SK-N-SH (cell line): ENCODE results near the gene CDK5RAP2. TPM values are rescaled to one million over a fixed set of nuclear protein-coding genes. Genes with fewer than 3 reads are reported as not detected.

Experiments used
- CTCF ChIA-PET: fragments of 300-600, 350-600 bp; formaldehyde crosslinking; extraction: SDS; loops from one replicate; lab custom pipeline; 2021; lab: Yijun Ruan, JAX
- POLR2A ChIA-PET: fragments of 350-600 bp; sonication (Branson Sonifier 250); formaldehyde crosslinking; extraction: SDS; loops from one replicate; lab custom pipeline; 2020; ENCODE audit warnings: antibody characterized with exemption, inconsistent platforms; lab: Yijun Ruan, JAX
- DNase-seq: peaks from one replicate; pipeline ENCODE4 v3.0.0; 2012
- H2AFZ ChIP-seq: fragments of 200-600 bp; sonication (generic); 2 replicates; pipeline ENCODE4 v1.8.1; 2016; ENCODE audit warnings: antibody characterized with exemption, mild to moderate bottlenecking, low read depth
- H3F3A ChIP-seq: fragments of 200-600 bp; sonication (generic); replicated peaks from 2 replicates; pipeline ENCODE3; 2016; ENCODE audit warnings: antibody characterized with exemption, mild to moderate bottlenecking; ENCODE audit not compliant: insufficient read depth
- H3K27ac ChIP-seq, 2 experiments: fragments of 200-500 bp in 1 of 2; fragments of 200-600 bp in 1 of 2; sonication (Bioruptor generic) in 1 of 2; sonication (generic), shearing (Covaris generic) in 1 of 2; 2 replicates each; pipeline versions ENCODE4 v1.5.1 to v1.6.1; 2014 to 2016; ENCODE audit warnings: low read depth in 2 of 2, inconsistent platforms in 1 of 2, low read length in 1 of 2, mild to moderate bottlenecking in 1 of 2, mixed read lengths in 1 of 2
- H3K27me3 ChIP-seq: fragments of 200-600 bp; sonication (generic), shearing (Covaris generic); 2 replicates; pipeline ENCODE4 v1.6.1; 2016; ENCODE audit warnings: mixed run types; ENCODE audit not compliant: insufficient read depth
- H3K36me3 ChIP-seq, 2 experiments: fragments of 200-500 bp in 1 of 2; fragments of 200-600 bp in 1 of 2; sonication (Bioruptor generic) in 1 of 2; sonication (generic) in 1 of 2; replicated peaks in 1 of 2; 2 replicates each; pipeline versions ENCODE3 to v1.5.1; 2014 to 2016; ENCODE audit warnings: low read length in 1 of 2, mild to moderate bottlenecking in 1 of 2; ENCODE audit not compliant: insufficient read depth in 2 of 2, control insufficient read depth in 1 of 2
- H3K4me1 ChIP-seq, 2 experiments: fragments of 200-500 bp in 1 of 2; fragments of 200-600 bp in 1 of 2; sonication (Bioruptor generic) in 1 of 2; sonication (generic), shearing (Covaris generic) in 1 of 2; 2 replicates each; pipeline versions ENCODE4 v1.5.1 to v1.6.1; 2014 to 2016; ENCODE audit warnings: low read depth in 1 of 2, low read length in 1 of 2, mixed run types in 1 of 2; ENCODE audit not compliant: insufficient read depth in 2 of 2, control insufficient read depth in 1 of 2
- H3K4me2 ChIP-seq: fragments of 200-600 bp; sonication (generic), shearing (Covaris generic); 2 replicates; pipeline ENCODE4 v1.6.1; 2017; ENCODE audit warnings: mixed run types
- H3K4me3 ChIP-seq, 2 experiments: fragments of 200-500 bp in 1 of 2; fragments of 200-600 bp in 1 of 2; sonication (Bioruptor generic) in 1 of 2; sonication (generic), shearing (Covaris generic) in 1 of 2; 2 replicates each; pipeline versions ENCODE4 v1.5.1 to v1.8.1; 2014 to 2016; ENCODE audit warnings: low read depth in 2 of 2, inconsistent platforms in 1 of 2, low read length in 1 of 2, mild to moderate bottlenecking in 1 of 2, mixed read lengths in 1 of 2, moderate library complexity in 1 of 2
- H3K79me2 ChIP-seq: fragments of 200-600 bp; sonication (generic); 2 replicates; pipeline ENCODE4 v1.8.1; 2017; ENCODE audit warnings: mild to moderate bottlenecking; ENCODE audit not compliant: insufficient read depth
- H3K9ac ChIP-seq: fragments of 200-600 bp; sonication (generic); 2 replicates; pipeline ENCODE4 v1.6.1; 2017; ENCODE audit warnings: mixed run types
- H3K9me2 ChIP-seq: fragments of 200-600 bp; sonication (generic); 2 replicates; pipeline ENCODE4 v1.6.1; 2017; ENCODE audit warnings: mixed run types
- H3K9me3 ChIP-seq: fragments of 200-600 bp; sonication (generic); 2 replicates; pipeline ENCODE4 v1.6.1; 2017; ENCODE audit warnings: mixed run types, mild to moderate bottlenecking, moderate library complexity
- H4K20me1 ChIP-seq: fragments of 200-600 bp; sonication (generic); 2 replicates; pipeline ENCODE4 v1.6.1; 2017; ENCODE audit warnings: mild to moderate bottlenecking, mixed run types; ENCODE audit not compliant: insufficient read depth
- CHD2 ChIP-seq: fragments of 150-350 bp; IDR thresholded peaks from 2 replicates; pipeline ENCODE4 v1.6.1; 2018; ENCODE audit warnings: low read length; ENCODE audit not compliant: partially characterized antibody
- CTCF ChIP-seq: fragments of 200-600 bp; sonication (generic); IDR thresholded peaks from 2 replicates; pipeline ENCODE4 v1.6.1; 2017; ENCODE audit warnings: antibody characterized with exemption, mild to moderate bottlenecking, moderate library complexity
- EZH2phosphoT487 ChIP-seq: fragments of 200-600 bp; sonication (generic); IDR thresholded peaks from 2 replicates; pipeline ENCODE4 v1.6.1; 2017; ENCODE audit warnings: low read depth, mixed run types, mild to moderate bottlenecking, antibody characterized with exemption, moderate library complexity, borderline replicate concordance
- GABPA ChIP-seq: IDR thresholded peaks from 2 replicates; pipeline ENCODE4 v1.4.0; 2012; ENCODE audit warnings: low read depth, mild to moderate bottlenecking
- MEF2A ChIP-seq: IDR thresholded peaks from 2 replicates; pipeline ENCODE4 v1.4.0; 2012; ENCODE audit warnings: low read depth, borderline replicate concordance
- MXI1 ChIP-seq: IDR thresholded peaks from 2 replicates; pipeline ENCODE4 v1.6.1; 2012; ENCODE audit warnings: mild to moderate bottlenecking, low read depth, low read length, improper control_type of control experiment
- NFIC ChIP-seq: IDR thresholded peaks from 2 replicates; pipeline ENCODE4 v1.4.0; 2012; ENCODE audit warnings: borderline replicate concordance
- NRF1 ChIP-seq: IDR thresholded peaks from 2 replicates; pipeline ENCODE4 v1.6.1; 2012; ENCODE audit warnings: low read depth, mild to moderate bottlenecking, low read length
- POLR2AphosphoS5 ChIP-seq: IDR thresholded peaks from 2 replicates; pipeline ENCODE4 v1.6.1; 2012; ENCODE audit warnings: low read depth, low read length
- RAD21 ChIP-seq: IDR thresholded peaks from 2 replicates; pipeline ENCODE4 v1.6.1; 2012; ENCODE audit warnings: mild to moderate bottlenecking, low read length
- RFX5 ChIP-seq: IDR thresholded peaks from 2 replicates; pipeline ENCODE4 v1.6.1; 2012; ENCODE audit warnings: mild to moderate bottlenecking, improper control_type of control experiment, low read length
- RXRA ChIP-seq: IDR thresholded peaks from 2 replicates; pipeline ENCODE4 v1.4.0; 2012; ENCODE audit warnings: low read depth, mild to moderate bottlenecking, borderline replicate concordance
- WGBS: methylation state at CpG from one replicate; pipeline ENCODE4 v1.1.6; 2017; ENCODE audit warnings: low lambda C conversion rate; 5-methylcytosine and 5-hydroxymethylcytosine counted together
- polyA plus RNA-seq, 3 experiments: library from polyadenylated mRNA; depleted of rRNA; stranded (reverse); fragments of >200 nt; gene quantifications; 2 replicates each; pipeline ENCODE4 v1.2.3, GENCODE V29; 2012
- TF ChIP-seq, protein P1 (sequence below): IDR thresholded peaks from 2 replicates; pipeline ENCODE4 v1.4.0; 2012; ENCODE audit warnings: low read depth, borderline replicate concordance
- TF ChIP-seq, protein P2 (sequence below): IDR thresholded peaks from 2 replicates; pipeline ENCODE4 v1.4.0; 2012; ENCODE audit warnings: low read depth, borderline replicate concordance

The CDK5RAP2 gene
- polyA plus RNA-seq, 1 of the 3 experiments (the other 2 are of a cell fraction): 20.7 TPM

DNA sequence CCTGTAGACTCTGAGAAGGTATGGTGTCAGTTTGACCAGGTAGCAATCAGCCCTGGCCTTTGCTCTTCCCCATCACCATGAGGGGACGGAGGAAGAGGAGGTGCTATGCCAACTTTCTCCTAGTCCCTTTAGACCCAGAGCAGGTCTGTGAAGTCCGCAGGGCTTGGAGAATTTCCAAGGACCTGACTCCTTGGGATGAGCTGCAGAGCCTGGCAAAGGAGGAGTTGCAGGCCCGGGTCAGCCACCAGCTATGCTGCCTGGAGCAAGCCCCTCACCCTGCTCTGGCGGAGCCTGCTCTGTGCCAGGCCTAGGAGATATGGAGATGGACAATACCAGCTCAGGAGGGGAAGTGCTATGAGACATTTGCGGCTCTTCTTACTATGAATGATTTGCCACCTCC, 188.3 kb downstream of the CDK5RAP2 start (continued):
- TF ChIP-seq CTCF (no peak), GABPA (no peak), EZH2phosphoT487 (no peak), CHD2 (no peak), MXI1 (no peak)
- TF ChIP-seq, protein P1, sequence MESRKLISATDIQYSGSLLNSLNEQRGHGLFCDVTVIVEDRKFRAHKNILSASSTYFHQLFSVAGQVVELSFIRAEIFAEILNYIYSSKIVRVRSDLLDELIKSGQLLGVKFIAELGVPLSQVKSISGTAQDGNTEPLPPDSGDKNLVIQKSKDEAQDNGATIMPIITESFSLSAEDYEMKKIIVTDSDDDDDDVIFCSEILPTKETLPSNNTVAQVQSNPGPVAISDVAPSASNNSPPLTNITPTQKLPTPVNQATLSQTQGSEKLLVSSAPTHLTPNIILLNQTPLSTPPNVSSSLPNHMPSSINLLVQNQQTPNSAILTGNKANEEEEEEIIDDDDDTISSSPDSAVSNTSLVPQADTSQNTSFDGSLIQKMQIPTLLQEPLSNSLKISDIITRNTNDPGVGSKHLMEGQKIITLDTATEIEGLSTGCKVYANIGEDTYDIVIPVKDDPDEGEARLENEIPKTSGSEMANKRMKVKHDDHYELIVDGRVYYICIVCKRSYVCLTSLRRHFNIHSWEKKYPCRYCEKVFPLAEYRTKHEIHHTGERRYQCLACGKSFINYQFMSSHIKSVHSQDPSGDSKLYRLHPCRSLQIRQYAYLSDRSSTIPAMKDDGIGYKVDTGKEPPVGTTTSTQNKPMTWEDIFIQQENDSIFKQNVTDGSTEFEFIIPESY: no peak

DNA sequence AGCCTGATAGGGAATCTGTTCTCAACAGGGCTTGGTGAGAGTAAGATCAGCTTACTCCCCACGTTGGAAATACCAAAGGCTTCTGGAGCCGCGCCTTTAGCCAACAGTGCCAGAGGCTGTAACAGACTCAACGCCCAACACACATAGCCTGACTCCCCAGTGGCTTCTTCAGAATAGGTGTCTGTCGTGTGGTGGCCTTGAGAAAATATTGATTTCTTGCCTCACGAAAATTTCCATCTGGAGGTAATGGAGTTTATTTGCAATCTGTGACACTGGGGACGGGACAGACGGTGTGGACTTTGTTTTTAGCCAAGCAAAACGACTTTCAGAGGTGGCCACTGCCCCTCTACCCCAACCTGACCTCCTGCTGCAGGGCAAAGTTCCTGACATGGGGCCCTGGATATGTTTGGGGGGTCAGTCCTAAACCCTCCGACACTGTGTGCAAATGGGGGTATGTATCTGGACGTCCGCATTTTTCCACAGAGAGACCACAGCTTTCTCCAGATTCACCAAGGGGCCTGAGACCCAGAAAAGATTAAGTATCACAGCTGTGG, 189.3 kb downstream of the CDK5RAP2 start:
- Histone ChIP-seq H3K79me2 (no peaks in the 10 kb centered on the region), H3K27me3 (no peaks in the 10 kb centered on the region), H3K27ac (no peak overlapping the region), H3K9ac (no peak overlapping the region), H3K9me2 (no peaks in the 10 kb centered on the region), H3K9me3 (no peaks in the 10 kb centered on the region), H3K4me2 (no peak overlapping the region), H4K20me1 (no peaks in the 10 kb centered on the region), H3K4me3 (no peak overlapping the region), H3K36me3 (peaks cover 7 to 63% of the 10 kb centered on the region in 2 experiments), H3K4me1 (peaks cover 13 to 15% of the 10 kb centered on the region in 2 experiments), H3F3A (peaks cover 6% of the 10 kb centered on the region), H2AFZ (no peak overlapping the region)
- DNase-seq: no peak
- 93% methylated on average over 10 of the region's 12 CpGs for WGBS
- ChIA-PET POLR2A (no interaction called here), CTCF (interaction anchor here (1.2 kb wide), 1 partner anchor 86 kb away, joined by 3 read pairs; no protein-coding TSS in a partner anchor)
- TF ChIP-seq, protein P2, sequence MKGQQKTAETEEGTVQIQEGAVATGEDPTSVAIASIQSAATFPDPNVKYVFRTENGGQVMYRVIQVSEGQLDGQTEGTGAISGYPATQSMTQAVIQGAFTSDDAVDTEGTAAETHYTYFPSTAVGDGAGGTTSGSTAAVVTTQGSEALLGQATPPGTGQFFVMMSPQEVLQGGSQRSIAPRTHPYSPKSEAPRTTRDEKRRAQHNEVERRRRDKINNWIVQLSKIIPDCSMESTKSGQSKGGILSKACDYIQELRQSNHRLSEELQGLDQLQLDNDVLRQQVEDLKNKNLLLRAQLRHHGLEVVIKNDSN: no peak
- no peak for TF ChIP-seq EZH2phosphoT487
- no peak for TF ChIP-seq RFX5
- TF ChIP-seq POLR2AphosphoS5: no peak
- TF ChIP-seq RXRA: no peak
- TF ChIP-seq, protein P1: no peak
- TF ChIP-seq NRF1: no peak
- no peak for TF ChIP-seq MEF2A
- TF ChIP-seq NFIC: no peak
- TF ChIP-seq RAD21: no peak
